ENCODE results near the gene SYT9. TPM values are rescaled to one million over a fixed set of nuclear protein-coding genes. Genes with fewer than 3 reads are reported as not detected.

Gene SYT9
- total and polyA plus RNA-seq, 2 donors (not counting 3 experiments of a cell fraction or from before 2014, with no cell fraction given), result 0.23 TPM; not detected in 1

GRCh38 chr11:7202412-7202811, 49.3 kb upstream of the SYT9 start:
- TF ChIP-seq POLR2A (IDR thresholded peaks at IDR 0.05; ENCODE audit: low read depth, low read length) (no peak), MAX (IDR thresholded peaks at IDR 0.05; ENCODE audit: insufficient read depth, insufficient read length) (no peak), MYC (IDR thresholded peaks at IDR 0.05; ENCODE audit: low read depth, low read length) (no peak), GATA2 (IDR thresholded peaks at IDR 0.05; ENCODE audit: insufficient read depth, insufficient read length, low read depth, low read length) (no peak), CTCF (IDR thresholded peaks at IDR 0.05; ENCODE audit: extremely low read depth in 1 of 2, insufficient read depth in 1 of 2, low read depth in 1 of 2, low read length in 2 of 2) (no peak), FOS (IDR thresholded peaks at IDR 0.05; ENCODE audit: borderline replicate concordance, insufficient read depth, low read length) (no peak), EZH2 (IDR thresholded peaks at IDR 0.05; ENCODE audit: borderline replicate concordance, low read depth, low read length, severe bottlenecking) (no peak), JUN (IDR thresholded peaks at IDR 0.05; ENCODE audit: borderline replicate concordance, insufficient read depth, insufficient read length, low read depth) (no peak), POLR2AphosphoS5 (IDR thresholded peaks at IDR 0.05; ENCODE audit: insufficient read depth, low read depth, low read length) (no peak)
- ChIA-PET CTCF (no interaction called here), POLR2A (no interaction called here)
- Histone ChIP-seq H3K27ac (ENCODE audit: insufficient read depth, low read depth, low read length) (no peak overlapping the region), H3K4me3 (replicated peaks in 1 of 3; ENCODE audit: insufficient read depth in 1 of 3, low read depth in 1 of 3, low read length in 3 of 3) (no peak overlapping the region), H3K9me1 (replicated peaks; ENCODE audit: control insufficient read depth, extremely low read depth, insufficient read depth, low read length) (no peaks in the 10 kb centered on the region), H3K4me1 (ENCODE audit: control insufficient read depth, extremely low read depth, insufficient read depth, low read length) (peaks cover 15% of the 10 kb centered on the region), H3K9me3 (replicated peaks; ENCODE audit: control insufficient read depth, insufficient read depth, low read length) (no peaks in the 10 kb centered on the region), H2AFZ (ENCODE audit: low read depth, low read length) (no peak overlapping the region), H3K79me2 (ENCODE audit: control insufficient read depth, insufficient read depth, low read length) (no peaks in the 10 kb centered on the region), H4K20me1 (replicated peaks; ENCODE audit: control insufficient read depth, extremely low read depth, insufficient read depth, low read length) (no peaks in the 10 kb centered on the region), H3K4me2 (ENCODE audit: insufficient read depth, low read length) (no peak overlapping the region), H3K9ac (replicated peaks; ENCODE audit: extremely low read depth, insufficient read depth, low read length) (no peak overlapping the region), H3K27me3 (ENCODE audit: control insufficient read depth in 2 of 2, insufficient read depth in 2 of 2, low read length in 2 of 2) (no peaks in the 10 kb centered on the region), H3K36me3 (ENCODE audit: control insufficient read depth in 2 of 2, extremely low read depth in 1 of 2, insufficient read depth in 2 of 2, low read length in 2 of 2) (no peaks in the 10 kb centered on the region)
- BruUV-seq (replicated peaks), result no TSS peak
- no peak for DNase-seq (ENCODE audit: low read depth, low spot score)
- intact Hi-C loops (cut with micrococcal nuclease), result no loop called here
- FAIRE-seq, result no peak
- dilution Hi-C loops (cut with MboI; ENCODE audit: extremely low pct_ligation_motif_present, low sequenced_read_pairs), result no loop called here

All from endothelial cell of umbilical vein (primary cell).